Neural cell (in vitro differentiated cells): Measurements from ENCODE around the gene SCLY.

ENCODE experiments used
- CTCF ChIP-seq: fragments of 450-650 bp; IDR thresholded peaks from 2 replicates; pipeline ENCODE4 v1.5.1; 2014; ENCODE audit warnings: antibody characterized with exemption, mild to moderate bottlenecking, moderate library complexity; ENCODE audit not compliant: poor library complexity, severe bottlenecking
- EP300 ChIP-seq: fragments of 450-650 bp; conservative IDR thresholded peaks from 2 replicates; pipeline ENCODE4 v1.6.1; 2014; ENCODE audit warnings: antibody characterized with exemption, mild to moderate bottlenecking, moderate library complexity; ENCODE audit not compliant: poor library complexity, severe bottlenecking
- EZH2 ChIP-seq: fragments of 200-600, 300-800 bp; shearing (Covaris generic), sonication (generic); IDR thresholded peaks from 2 replicates; pipeline ENCODE4 v1.6.1; 2014; ENCODE audit warnings: antibody characterized with exemption, low read length, borderline replicate concordance, mild to moderate bottlenecking; ENCODE audit not compliant: insufficient read depth, poor library complexity, severe bottlenecking
- POLR2AphosphoS5 ChIP-seq: IDR thresholded peaks from 2 replicates; pipeline ENCODE4 v1.6.1; 2012
- REST ChIP-seq: IDR thresholded peaks from 2 replicates; pipeline ENCODE4 v1.6.1; 2012; ENCODE audit warnings: borderline replicate concordance
- SMC3 ChIP-seq: fragments of 450-650 bp; conservative IDR thresholded peaks from 2 replicates; pipeline ENCODE4 v1.6.1; 2014; ENCODE audit warnings: antibody characterized with exemption, mild to moderate bottlenecking, moderate library complexity; ENCODE audit not compliant: poor library complexity

- no peak for TF ChIP-seq CTCF
- TF ChIP-seq POLR2AphosphoS5 = no peak
- no peak for TF ChIP-seq REST
- no peak for TF ChIP-seq EP300
- TF ChIP-seq EZH2 = no peak
- TF ChIP-seq SMC3 = no peak
These were observed 65.5 kb downstream of the SCLY start for GRCh38 chr2:238126338-238126737.
